ENCODE measurements around the gene UFSP1. TPM values are rescaled to one million over a fixed set of nuclear protein-coding genes. Genes with fewer than 3 reads are reported as not detected.

Gene UFSP1
- total and polyA plus RNA-seq, 7 donors: 2.5 to 8.0 (median 5.4) TPM

DNA sequence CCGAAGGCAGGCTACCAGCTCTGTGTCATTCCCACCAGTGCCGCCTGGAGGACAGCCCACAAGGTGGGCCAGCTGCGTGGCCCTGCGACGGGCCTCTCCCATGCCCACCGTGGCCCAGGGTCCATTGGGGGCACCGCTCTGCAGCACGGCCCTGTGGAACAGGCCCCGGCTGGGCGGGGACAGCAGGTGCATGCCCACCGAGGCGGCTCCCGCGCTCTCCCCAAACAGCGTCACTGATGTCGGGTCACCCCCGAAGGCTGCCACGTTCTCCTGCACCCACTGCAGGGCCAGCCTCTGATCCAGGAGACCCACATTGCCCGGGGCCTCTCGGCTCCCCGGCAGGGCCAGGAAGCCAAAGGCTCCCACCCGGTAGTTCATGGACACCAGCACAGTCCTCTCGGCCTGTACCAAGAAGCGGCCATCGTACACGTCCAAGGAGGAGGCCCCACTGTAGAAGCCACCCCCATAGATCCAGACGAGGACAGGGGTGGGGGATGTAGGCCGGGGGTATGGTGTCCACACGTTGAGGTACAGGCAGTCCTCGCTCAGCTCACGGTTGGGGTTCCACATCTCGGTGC, 3.9 kb upstream of the UFSP1 start:
- Histone ChIP-seq H3K36me3 (ENCODE audit: insufficient read depth in 1 of 2, low read depth in 1 of 2) (peaks cover 0 to 3% of the 10 kb centered on the region in 2 donors), H3K9me3 (no peaks in the 10 kb centered on the region), H3K27me3 (ENCODE audit: insufficient read depth in 3 of 3, low read length in 2 of 3) (peaks cover 0 to 6% (median 0%) of the 10 kb centered on the region in 3 donors), H3K4me3 (peak overlapping the region; percentile 79), H3K4me1 (peaks cover 28% of the 10 kb centered on the region), H3K27ac (peak overlapping the region; percentile 85)
- ATAC-seq (no peak), DNase-seq (no peak)
- intact Hi-C loops (cut with DNase I): no loop called here
- TF ChIP-seq, protein P1, sequence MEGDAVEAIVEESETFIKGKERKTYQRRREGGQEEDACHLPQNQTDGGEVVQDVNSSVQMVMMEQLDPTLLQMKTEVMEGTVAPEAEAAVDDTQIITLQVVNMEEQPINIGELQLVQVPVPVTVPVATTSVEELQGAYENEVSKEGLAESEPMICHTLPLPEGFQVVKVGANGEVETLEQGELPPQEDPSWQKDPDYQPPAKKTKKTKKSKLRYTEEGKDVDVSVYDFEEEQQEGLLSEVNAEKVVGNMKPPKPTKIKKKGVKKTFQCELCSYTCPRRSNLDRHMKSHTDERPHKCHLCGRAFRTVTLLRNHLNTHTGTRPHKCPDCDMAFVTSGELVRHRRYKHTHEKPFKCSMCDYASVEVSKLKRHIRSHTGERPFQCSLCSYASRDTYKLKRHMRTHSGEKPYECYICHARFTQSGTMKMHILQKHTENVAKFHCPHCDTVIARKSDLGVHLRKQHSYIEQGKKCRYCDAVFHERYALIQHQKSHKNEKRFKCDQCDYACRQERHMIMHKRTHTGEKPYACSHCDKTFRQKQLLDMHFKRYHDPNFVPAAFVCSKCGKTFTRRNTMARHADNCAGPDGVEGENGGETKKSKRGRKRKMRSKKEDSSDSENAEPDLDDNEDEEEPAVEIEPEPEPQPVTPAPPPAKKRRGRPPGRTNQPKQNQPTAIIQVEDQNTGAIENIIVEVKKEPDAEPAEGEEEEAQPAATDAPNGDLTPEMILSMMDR (IDR thresholded peaks at IDR 0.05): no peak
- 68 to 80% (median 71%) methylated on average over 32 of the region's 32 CpGs for WGBS, 3 donors

DNA sequence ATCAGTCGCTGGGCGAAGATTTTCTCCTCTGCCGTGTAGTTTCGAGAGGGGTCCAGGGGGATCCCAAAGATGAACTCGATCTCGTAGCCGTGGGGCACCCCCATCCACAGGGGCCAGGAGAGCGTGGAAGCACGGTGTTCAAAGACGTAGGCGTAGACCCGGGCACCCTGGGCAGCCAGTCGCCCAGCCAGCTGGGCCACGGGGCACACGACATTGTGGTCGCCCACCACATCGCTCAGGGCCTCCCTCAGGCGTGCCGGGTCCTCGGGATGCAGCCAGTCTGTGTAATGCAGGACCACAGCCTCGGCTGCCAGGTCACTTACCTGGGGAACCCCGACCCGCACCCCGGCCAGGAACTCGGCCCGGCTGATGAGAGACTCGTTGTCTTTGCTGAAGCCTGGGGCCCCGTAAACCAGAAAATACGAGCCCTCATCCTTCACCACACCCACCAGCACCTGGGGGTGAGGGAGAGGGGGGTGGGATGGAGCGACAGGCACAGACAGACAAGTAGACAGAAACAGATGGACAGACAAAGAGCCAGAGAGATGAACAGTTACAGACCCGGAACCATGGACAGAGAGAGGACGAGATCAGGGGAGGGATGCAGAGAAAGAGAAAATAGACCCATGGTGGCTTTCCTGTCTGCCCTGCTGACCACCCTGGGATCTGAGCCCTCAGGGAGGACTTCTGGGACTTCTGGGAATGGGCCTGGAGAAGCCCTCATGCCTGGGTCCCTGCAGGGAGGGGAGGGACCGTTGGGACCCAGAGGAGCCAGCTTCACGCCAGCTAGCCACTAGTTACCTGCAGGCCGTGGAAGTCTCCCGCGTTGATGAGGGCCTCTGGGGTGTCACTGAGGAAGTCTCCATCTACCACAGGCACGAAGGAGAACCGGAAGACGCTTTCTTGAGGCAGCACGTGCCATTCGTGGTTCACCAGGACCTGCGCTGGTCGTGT, 3.1 kb upstream of the UFSP1 start:
- ATAC-seq (no peak), DNase-seq (no peak)
- Histone ChIP-seq H3K4me1 (peaks cover 34% of the 10 kb centered on the region), H3K27ac (peak overlapping the region; percentile 85), H3K9me3 (no peaks in the 10 kb centered on the region), H3K27me3 (ENCODE audit: insufficient read depth in 3 of 3, low read length in 2 of 3) (peaks cover 0 to 6% (median 0%) of the 10 kb centered on the region in 3 donors), H3K4me3 (peak overlapping the region; percentile 79), H3K36me3 (ENCODE audit: insufficient read depth in 1 of 2, low read depth in 1 of 2) (peaks cover 0 to 11% of the 10 kb centered on the region in 2 donors)
- 76 to 86% (median 81%) methylated on average over 44 of the region's 44 CpGs for WGBS, 3 donors
- intact Hi-C loops (cut with DNase I): no loop called here
- TF ChIP-seq, protein P1 (IDR thresholded peaks at IDR 0.05): no peak

DNA sequence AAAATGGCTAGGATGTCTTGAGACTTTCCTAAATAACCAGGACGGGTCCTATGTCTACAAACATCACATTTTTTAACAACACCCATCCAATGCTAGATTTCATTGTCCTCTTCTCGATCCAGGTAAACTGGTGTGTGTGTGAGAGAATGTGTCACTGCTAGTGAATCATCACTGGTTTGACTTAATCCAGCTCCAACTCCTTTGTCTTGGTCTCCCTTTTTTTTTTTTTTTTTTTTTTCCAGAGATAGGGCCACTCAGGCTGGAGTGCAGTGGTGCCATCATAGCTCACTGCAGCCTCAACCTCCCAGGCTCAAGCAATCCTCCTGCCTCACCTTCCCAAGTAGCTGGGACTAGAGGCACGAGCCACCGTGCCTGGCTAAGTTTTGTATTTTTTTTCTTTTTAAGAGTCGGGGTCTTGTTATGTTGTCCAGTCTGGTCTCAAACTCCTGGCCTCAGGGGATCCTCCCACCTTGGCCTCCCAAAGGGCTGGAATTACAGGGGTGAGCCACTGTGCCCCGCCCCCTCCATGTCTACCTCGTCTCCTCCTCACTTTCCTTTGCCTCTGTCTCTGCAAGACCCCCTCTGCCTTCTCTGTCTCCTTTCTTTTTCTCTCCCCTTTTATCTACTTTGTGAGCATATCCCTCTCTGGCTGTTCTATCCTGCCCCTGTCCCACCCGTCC, 2.2 kb upstream of the UFSP1 start:
- Histone ChIP-seq H3K27ac (no peak overlapping the region), H3K4me3 (no peak overlapping the region), H3K27me3 (ENCODE audit: insufficient read depth in 3 of 3, low read length in 2 of 3) (peaks cover 0 to 6% (median 0%) of the 10 kb centered on the region in 3 donors), H3K9me3 (no peaks in the 10 kb centered on the region), H3K36me3 (ENCODE audit: insufficient read depth in 1 of 2, low read depth in 1 of 2) (peaks cover 0 to 20% of the 10 kb centered on the region in 2 donors), H3K4me1 (peaks cover 36% of the 10 kb centered on the region)
- ATAC-seq: no peak
- TF ChIP-seq, protein P1 (IDR thresholded peaks at IDR 0.05): no peak
- intact Hi-C loops (cut with DNase I): no loop called here
- 73 to 78% (median 73%) methylated on average over 8 of the region's 8 CpGs for WGBS, 3 donors
- DNase-seq: no peak

DNA sequence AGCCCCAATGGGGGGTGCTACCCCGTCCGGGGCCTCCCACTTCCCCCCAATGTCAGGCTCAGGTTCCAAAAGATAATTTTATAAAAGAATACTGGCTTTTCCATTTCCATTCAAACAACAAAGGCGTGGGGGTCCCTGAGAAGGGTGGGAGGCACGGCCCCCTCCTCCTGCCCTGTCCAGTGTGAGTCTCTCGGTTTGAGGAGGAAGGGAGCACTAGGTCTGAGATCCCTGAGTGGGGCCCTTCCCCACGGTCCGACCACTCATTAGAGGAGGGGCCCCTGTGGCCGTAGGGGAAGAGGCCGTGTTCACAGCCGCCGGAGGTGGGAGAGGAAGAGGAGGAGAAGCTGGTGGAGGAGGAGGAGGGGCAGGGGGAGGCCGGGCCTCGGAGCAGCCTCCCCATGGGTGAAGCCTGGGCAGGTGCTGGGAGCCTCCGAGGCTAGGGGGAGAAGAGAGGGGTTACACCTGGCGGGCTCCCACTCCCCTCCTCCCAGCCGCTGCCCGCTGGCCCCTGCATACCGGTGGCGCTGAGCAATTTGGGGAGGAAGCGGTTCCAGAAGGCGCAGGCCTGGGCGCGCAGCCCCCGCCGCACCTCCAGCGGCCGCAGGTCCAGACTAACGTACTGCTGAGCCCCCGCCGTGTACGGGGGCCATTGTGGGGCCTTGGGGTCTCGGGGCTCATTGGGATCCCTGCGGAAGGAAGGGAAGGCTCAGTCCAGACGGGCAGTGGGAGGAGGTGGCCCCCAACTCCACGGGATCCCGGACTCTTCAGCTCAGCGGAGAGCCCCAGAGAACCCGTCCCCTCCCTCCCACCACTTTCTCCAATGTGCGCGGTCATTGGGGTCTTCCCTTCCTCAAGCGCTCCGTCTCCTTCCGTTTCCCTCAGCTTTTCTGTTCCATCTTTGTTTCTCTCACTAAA, 1.4 kb upstream of the UFSP1 start:
- Histone ChIP-seq H3K27me3 (ENCODE audit: insufficient read depth in 3 of 3, low read length in 2 of 3) (no peaks in the 10 kb centered on the region), H3K9me3 (no peaks in the 10 kb centered on the region), H3K27ac (peak overlapping the region; percentile 89), H3K36me3 (ENCODE audit: insufficient read depth in 1 of 2, low read depth in 1 of 2) (peaks cover 5 to 28% of the 10 kb centered on the region in 2 donors), H3K4me1 (peaks cover 36% of the 10 kb centered on the region), H3K4me3 (peak overlapping the region; percentile 77)
- TF ChIP-seq, protein P1 (IDR thresholded peaks at IDR 0.05): no peak
- intact Hi-C loops (cut with DNase I): no loop called here
- peak in 1 of 2 donors; percentile 30 for DNase-seq
- ATAC-seq: no peak
- 27 to 39% (median 33%) methylated on average over 37 to 43 of the region's 43 CpGs for WGBS, 3 donors
